Coronary artery (tissue), 2 donors: ENCODE data around the gene MBP.

Experiments
- DNase-seq: peaks from one replicate; pipeline ENCODE4 v3.0.0-alpha.2; 2017; ENCODE audit warnings: low spot score
- H3K27ac ChIP-seq, 2 donors: fragments of 200-600 bp; sonication (generic); one replicate each; pipeline ENCODE4 v1.5.1; 2016 to 2019
- H3K4me3 ChIP-seq: fragments of 200-600 bp; sonication (generic); 2 replicates; pipeline ENCODE4 v1.5.1; 2016; ENCODE audit warnings: mild to moderate bottlenecking, moderate library complexity
- CTCF ChIP-seq: fragments of 200-600 bp; sonication (generic); IDR thresholded peaks from one replicate; pipeline ENCODE4 v1.5.1; 2019; ENCODE audit warnings: antibody characterized with exemption

The MBP gene

DNA sequence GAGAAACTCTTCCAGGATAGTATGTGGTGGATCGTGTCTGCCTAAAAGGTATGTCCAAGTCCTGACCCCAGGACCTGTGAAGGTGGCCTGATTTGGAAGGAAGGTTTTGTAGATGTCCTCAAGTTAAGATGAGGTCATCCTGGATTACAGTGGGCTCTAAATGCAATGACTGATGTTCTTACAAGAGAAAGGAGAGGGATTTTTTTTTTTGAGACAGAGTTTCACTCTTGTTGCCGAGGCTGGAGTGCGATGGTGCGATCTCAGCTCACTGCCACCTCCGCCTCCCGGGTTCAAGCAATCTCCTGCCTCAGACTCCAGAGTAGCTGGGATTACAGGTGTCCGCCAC lies 19.9 kb downstream of the MBP start:
- no peak for TF ChIP-seq CTCF
- H3K4me3 ChIP-seq, result no peak overlapping the region
- no peak for DNase-seq
- H3K27ac ChIP-seq, result peak overlapping the region in 1 of 2 donors; percentile 65

GRCh38 chr18:77111951-77112746 lies 20.4 kb downstream of the MBP start:
- no peak for TF ChIP-seq CTCF
- H3K4me3 ChIP-seq, result no peak overlapping the region
- peak overlapping the region in 1 of 2 donors; percentile 65 for H3K27ac ChIP-seq
- peak; percentile 74 for DNase-seq

DNA sequence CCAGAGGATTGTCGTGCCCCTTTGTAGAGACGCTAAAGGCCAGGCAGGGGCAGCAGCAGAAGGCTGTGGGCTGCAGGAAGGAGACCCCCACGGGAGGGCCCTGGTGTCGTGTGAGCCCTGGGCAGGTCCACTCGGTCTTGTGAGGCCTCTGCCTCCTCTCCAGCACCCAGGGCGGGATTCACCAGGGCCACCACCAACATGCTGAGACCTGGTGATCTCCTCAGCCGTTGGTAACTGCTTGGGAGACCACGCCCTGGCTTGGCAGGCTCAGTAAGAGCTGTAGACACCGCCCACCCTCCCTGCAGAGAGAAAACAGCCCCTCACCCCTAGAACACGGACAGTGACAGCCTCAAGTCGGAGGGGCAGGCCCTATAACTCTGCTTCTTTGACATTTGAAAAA lies 21.1 kb downstream of the MBP start:
- Histone ChIP-seq H3K4me3 (no peak overlapping the region), H3K27ac (peak overlapping the region; percentile 27 to 65)
- no peak for TF ChIP-seq CTCF
- peak; percentile 73 for DNase-seq

DNA sequence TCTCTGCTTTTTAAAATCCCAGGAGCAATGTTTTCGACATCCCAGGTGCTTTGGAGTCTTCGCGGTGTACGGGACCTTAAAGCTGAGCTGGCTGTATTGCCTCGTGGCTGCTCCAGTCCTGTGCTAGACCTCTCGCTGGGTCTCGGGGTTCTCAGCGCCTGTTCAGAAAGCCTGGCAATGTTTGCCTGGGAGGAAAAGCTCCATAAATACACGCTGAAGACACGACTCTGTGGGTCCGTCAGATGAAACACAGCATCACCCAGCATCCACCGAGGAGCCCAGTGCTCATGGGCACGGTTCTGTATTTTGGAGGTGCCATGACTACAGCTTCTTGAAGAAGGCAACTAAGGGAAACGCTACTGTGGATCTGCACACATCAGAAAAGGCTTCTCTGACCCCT lies 21.6 kb downstream of the MBP start:
- no peak for TF ChIP-seq CTCF
- H3K4me3 ChIP-seq, result no peak overlapping the region
- peak overlapping the region in 1 of 2 donors; percentile 65 for H3K27ac ChIP-seq
- no peak for DNase-seq

DNA sequence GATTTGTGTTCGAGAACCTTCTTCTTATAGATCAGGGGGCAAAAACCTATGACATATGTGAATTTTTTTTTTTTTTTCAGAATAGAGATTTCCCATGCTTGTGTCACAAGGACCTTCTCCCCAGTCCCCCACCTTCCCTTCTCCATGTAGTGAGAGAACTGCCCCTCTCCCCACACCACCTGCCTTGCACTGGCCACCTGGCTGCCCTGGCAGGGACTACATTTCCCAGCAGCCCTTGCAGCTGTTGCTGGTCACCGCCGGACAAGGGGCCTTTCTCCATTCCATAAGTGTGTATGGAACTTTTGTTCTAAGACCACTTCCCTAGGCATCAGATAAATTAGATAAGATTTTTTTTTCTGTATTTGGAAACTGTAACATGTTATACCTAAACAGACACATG lies 22.2 kb downstream of the MBP start:
- Histone ChIP-seq H3K4me3 (no peak overlapping the region), H3K27ac (no peak overlapping the region)
- no peak for TF ChIP-seq CTCF
- peak; percentile 35 for DNase-seq

GRCh38 chr18:77109648-77110019 lies 22.9 kb downstream of the MBP start:
- Histone ChIP-seq H3K27ac (no peak overlapping the region), H3K4me3 (no peak overlapping the region)
- DNase-seq, result no peak
- no peak for TF ChIP-seq CTCF
